GM19468 (cell line): ENCODE results near the gene NUTM1.
A peak's percentile ranks its signal among the peaks of the same experiment; 100 is the strongest.

Source experiments
- ATAC-seq: cut with Tn5 transposase; IDR thresholded peaks from one replicate; pipeline ENCODE4 v1.9.1; 2021; ENCODE audit warnings: mild to moderate bottlenecking, moderate library complexity, moderate number of reproducible peaks; ENCODE audit not compliant: unreplicated experiment; ENCODE audit errors: extremely low read depth

NUTM1 gene

GRCh38 chr15:34342737-34343575 is at the start of gene NUTM1, which contains the start of gene NOP10:
Gene NUTM1, plus strand, starts transcription at chr15:34343315. Its CDS starts 382 bp downstream, at chr15:34343697.
Gene NOP10, minus strand, starts transcription at chr15:34343136. Its CDS starts 63 bp downstream, at chr15:34343073.
- peak; percentile 61 for ATAC-seq

GRCh38 chr15:34297059-34297458 is 46.1 kb upstream of the NUTM1 start:
- no peak for ATAC-seq

DNA sequence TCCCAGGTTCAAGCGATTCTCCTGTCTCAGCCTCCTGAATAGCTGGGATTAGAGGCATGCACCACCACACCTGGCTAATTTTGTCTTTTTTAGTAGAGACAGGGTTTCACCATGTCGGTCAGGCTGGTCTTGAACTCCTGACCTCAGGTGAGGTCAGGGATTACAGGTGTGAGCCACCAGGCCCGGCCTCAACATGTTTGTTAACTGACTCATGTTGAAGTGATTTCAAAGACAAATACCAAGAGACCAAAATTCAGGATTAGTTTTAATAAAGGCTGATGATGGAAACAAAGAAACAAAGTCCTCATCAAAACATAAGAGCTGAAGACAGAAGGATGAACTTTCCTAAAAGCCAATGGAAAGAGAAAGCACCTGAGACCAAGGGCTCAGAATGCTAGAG is 42.1 kb upstream of the NUTM1 start:
- ATAC-seq = no peak

- no peak for ATAC-seq
Measured at GRCh38 chr15:34304613-34305012, 38.5 kb upstream of the NUTM1 start.

- no peak for ATAC-seq
Measured at GRCh38 chr15:34311563-34311962, 31.6 kb upstream of the NUTM1 start.

GRCh38 chr15:34314491-34315490 is 28.3 kb upstream of the NUTM1 start:
- ATAC-seq = no peak

DNA sequence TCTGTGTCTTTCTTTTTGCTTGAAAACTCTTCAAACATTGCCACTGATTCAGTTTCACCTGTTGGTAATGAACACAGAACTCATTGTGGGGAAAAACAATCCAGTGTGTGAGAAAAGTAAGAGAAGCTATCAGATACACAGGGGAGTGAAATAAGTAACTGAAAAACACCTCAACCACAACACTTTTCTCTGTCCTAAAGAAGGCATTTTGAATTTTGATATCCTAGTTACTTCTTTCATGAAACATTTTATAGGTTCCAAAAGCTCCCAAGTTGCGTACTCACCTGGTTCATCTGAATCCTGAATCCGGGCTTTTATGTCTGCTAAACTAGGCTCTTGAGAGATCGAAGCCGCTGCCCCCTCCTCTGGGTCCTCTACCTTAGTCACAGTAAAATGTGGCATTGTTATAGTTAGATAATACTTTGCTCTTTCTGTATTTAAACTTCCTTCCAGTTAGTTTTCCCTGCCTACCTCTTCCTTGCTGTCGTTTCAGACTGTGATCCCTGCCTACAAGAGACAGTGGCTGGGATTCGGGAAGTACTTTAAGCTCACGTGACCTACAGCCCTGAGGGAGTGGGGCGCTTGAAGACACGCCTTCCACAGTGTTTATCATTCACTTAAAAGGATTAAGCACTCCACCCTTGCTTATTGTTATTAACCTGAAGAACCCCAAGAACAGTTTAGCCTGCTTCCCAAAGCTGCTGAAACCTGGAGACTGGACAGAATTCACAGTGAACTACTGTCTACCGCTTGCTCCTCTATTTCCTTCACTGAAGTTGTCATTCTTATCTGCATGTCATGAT is 24.6 kb upstream of the NUTM1 start:
- ATAC-seq = no peak

DNA sequence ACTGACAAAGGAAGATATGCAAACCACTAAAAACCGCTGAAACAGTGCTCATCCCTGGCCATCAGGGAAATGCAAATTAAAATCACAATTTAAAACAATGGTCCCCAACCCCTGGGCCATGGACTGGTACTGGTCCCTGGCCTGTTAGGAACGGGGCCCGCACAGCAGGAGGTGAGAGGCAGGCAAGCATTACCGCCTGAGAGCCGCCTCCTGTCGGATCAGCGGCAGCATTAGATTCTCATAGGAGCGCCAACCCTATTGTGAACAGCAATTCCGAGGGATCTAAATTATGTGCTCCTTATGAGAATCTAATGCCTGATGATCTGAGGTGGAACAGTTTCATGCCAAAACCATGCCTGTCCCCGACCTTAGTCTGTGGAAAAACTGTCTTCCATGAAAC is 19.9 kb upstream of the NUTM1 start:
- ATAC-seq = no peak

GRCh38 chr15:34324933-34325332 is 18.2 kb upstream of the NUTM1 start:
- ATAC-seq = no peak

GRCh38 chr15:34325368-34325767 is 17.7 kb upstream of the NUTM1 start:
- ATAC-seq = no peak

GRCh38 chr15:34327906-34328305 is 15.2 kb upstream of the NUTM1 start:
- ATAC-seq = no peak

- no peak for ATAC-seq
Measured at GRCh38 chr15:34329006-34329405, 14.1 kb upstream of the NUTM1 start.

DNA sequence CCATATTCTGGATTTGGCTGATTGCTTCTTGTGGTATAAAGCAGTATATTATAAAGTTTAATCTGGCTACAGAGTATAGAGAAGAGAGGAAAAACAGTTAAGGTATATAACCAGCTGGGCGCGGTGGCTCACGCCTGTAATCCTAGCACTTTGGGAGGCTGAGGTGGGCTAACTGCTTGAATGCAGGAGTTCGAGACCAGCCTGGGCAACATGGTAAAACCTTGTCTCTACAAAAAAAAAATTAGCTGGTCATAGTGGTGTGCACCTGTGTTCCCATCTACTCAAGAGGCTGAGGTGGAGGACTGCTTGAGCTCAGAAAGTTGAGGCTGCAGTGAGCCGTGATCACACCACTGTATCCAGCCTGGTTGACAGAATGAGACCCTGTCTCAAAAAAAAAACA is 12.8 kb upstream of the NUTM1 start:
- no peak for ATAC-seq

DNA sequence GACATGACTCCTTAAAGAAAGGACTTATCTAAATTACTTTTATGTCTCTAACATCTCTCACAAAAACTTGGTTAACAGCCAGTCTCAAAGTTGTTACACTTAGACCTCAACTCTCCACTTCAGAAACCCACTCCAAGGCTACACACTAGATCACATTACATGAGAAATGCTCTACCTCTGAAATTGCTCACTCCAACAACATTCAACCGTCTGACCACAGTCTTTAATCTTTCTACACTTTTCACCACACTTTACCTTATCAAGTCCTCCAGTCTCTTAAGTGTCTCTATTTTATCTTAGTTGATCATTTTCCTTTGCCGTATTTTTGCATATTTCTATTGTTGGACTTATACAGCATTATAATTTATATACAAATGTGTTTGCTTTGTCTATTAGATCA is 11.3 kb upstream of the NUTM1 start:
- ATAC-seq = no peak

GRCh38 chr15:34332553-34333120 is 10.5 kb upstream of the NUTM1 start:
- no peak for ATAC-seq

DNA sequence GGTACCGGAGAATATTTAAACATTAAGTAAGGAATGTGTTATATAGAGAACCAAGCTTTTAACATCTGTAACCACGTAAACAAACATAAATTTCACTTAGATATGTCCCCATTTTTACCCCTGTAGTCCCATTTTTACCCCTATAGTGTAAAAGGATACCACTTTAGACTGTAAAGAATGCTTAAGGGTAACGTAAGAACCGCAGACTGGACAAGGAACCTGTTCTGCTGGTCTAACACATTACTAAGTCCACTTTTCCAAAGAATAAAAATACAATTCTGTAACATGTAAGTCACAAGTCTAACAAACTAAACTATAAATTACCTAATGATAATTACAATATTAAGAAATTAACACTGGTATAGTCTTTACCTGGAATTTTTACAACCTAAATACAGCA is 8.4 kb upstream of the NUTM1 start:
- no peak for ATAC-seq

GRCh38 chr15:34335176-34336032 is 7.7 kb upstream of the NUTM1 start:
- no peak for ATAC-seq

GRCh38 chr15:34336231-34336990 is 6.7 kb upstream of the NUTM1 start:
- ATAC-seq = no peak
